ENCODE results near the gene NIPBL. TPM values are rescaled to one million over a fixed set of nuclear protein-coding genes. Genes with fewer than 3 reads are reported as not detected.

The NIPBL gene
- total RNA-seq, 1 experiment from 2014 or later: 48.1 TPM

DNA sequence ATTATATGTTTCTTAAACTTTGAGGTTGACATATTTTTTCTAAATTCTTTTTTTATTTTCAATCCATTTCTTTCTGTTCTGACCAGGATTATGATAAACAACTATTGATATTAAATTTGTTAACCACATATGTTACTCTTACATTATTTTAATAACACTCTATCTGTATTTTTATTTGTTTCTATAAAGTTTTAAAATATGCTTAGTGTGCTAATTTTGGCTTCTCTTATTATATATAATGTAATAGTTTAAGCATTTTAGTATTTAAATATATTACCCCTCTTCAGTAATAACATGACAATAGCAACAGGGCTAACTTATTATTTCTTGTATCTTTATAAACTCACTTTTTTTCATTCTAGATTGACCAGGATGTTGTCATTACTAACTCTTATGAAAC, 137.8 kb downstream of the NIPBL start:
- no peaks in the 10 kb centered on the region for H3K27me3 Mint-ChIP-seq (ENCODE audit: insufficient read depth, unreplicated experiment)
- H3K27ac Mint-ChIP-seq (ENCODE audit: unreplicated experiment): no peak overlapping the region
- no peaks in the 10 kb centered on the region for H3K4me1 ChIP-seq
- ChIA-PET POLR2A (no interaction called here), CTCF (no interaction called here)
- no peaks in the 10 kb centered on the region for H3K9me3 Mint-ChIP-seq (ENCODE audit: unreplicated experiment)
- H3K4me3 Mint-ChIP-seq (ENCODE audit: unreplicated experiment): no peak overlapping the region
- H3K4me3 ChIP-seq (ENCODE audit: low read depth, low read length): no peak overlapping the region
- H3K27me3 ChIP-seq (replicated peaks; ENCODE audit: control insufficient read depth, insufficient read depth, low read length): no peaks in the 10 kb centered on the region
- no peak for DNase-seq
- no TSS peak for BruUV-seq (replicated peaks)
- peaks cover 42% of the 10 kb centered on the region for H3K36me3 Mint-ChIP-seq (ENCODE audit: insufficient read depth, unreplicated experiment)
- TF ChIP-seq, protein P1, sequence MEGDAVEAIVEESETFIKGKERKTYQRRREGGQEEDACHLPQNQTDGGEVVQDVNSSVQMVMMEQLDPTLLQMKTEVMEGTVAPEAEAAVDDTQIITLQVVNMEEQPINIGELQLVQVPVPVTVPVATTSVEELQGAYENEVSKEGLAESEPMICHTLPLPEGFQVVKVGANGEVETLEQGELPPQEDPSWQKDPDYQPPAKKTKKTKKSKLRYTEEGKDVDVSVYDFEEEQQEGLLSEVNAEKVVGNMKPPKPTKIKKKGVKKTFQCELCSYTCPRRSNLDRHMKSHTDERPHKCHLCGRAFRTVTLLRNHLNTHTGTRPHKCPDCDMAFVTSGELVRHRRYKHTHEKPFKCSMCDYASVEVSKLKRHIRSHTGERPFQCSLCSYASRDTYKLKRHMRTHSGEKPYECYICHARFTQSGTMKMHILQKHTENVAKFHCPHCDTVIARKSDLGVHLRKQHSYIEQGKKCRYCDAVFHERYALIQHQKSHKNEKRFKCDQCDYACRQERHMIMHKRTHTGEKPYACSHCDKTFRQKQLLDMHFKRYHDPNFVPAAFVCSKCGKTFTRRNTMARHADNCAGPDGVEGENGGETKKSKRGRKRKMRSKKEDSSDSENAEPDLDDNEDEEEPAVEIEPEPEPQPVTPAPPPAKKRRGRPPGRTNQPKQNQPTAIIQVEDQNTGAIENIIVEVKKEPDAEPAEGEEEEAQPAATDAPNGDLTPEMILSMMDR (IDR thresholded peaks at IDR 0.05; ENCODE audit: insufficient read depth in 1 of 2, low read depth in 1 of 2, low read length in 1 of 2, severe bottlenecking in 1 of 2, unreplicated experiment in 1 of 2): no peak
- intact Hi-C loops (cut with micrococcal nuclease; ENCODE audit: unreplicated experiment): no loop called here
- no peaks in the 10 kb centered on the region for H3K4me1 Mint-ChIP-seq (ENCODE audit: low read depth, unreplicated experiment)
- H3K36me3 ChIP-seq (ENCODE audit: control insufficient read depth, insufficient read depth, low read length): no peaks in the 10 kb centered on the region
- H3K9me3 ChIP-seq: no peaks in the 10 kb centered on the region

DNA sequence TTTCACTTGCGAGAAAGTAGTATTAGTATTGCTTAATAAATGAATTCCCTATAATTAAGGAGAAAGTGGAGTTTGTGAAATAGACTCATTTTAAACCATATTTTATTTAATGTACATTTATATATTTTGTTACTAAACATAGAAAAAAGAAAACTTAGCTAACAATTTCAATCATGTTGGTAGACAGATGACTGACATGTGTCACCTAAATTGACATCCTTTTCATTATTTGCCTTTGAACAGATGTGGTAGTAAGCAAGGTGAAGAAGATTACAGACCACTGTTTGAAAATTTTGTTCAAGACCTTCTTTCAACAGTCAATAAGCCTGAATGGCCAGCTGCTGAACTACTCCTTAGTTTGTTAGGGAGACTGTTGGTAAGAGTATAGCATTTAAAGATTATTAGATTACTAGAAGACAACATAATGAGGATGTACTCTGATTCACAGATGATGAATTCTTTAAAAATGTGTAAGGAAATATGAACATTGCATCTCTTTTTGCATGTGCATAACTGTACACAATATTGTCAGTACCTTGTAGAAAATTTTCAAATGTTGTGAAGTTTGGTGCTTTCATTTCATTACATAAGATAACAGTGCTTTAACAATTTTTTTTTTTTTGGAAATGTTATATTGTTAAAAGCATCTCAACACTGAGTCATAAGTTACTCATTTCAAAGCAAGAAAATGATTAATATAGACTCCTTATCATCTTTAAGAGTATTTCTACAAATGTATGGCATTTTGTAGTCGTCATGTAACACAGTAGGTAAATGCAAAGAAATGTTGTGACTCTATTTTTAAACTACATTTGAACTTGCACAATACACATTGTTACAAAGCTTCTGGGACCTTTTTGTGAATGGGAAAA, 139.5 kb downstream of the NIPBL start:
- TF ChIP-seq, protein P1 (IDR thresholded peaks at IDR 0.05; ENCODE audit: insufficient read depth in 1 of 2, low read depth in 1 of 2, low read length in 1 of 2, severe bottlenecking in 1 of 2, unreplicated experiment in 1 of 2): no peak
- Histone ChIP-seq H3K4me3 (ENCODE audit: low read depth, low read length) (no peak overlapping the region), H3K27me3 (replicated peaks; ENCODE audit: control insufficient read depth, insufficient read depth, low read length) (no peaks in the 10 kb centered on the region), H3K36me3 (ENCODE audit: control insufficient read depth, insufficient read depth, low read length) (no peaks in the 10 kb centered on the region), H3K4me1 (no peaks in the 10 kb centered on the region), H3K9me3 (no peaks in the 10 kb centered on the region)
- ChIA-PET CTCF (no interaction called here), POLR2A (no interaction called here)
- Mint-ChIP-seq H3K27me3 (ENCODE audit: insufficient read depth, unreplicated experiment) (no peaks in the 10 kb centered on the region), H3K4me3 (ENCODE audit: unreplicated experiment) (no peak overlapping the region), H3K9me3 (ENCODE audit: unreplicated experiment) (no peaks in the 10 kb centered on the region), H3K27ac (ENCODE audit: unreplicated experiment) (no peak overlapping the region), H3K4me1 (ENCODE audit: low read depth, unreplicated experiment) (no peaks in the 10 kb centered on the region), H3K36me3 (ENCODE audit: insufficient read depth, unreplicated experiment) (peaks cover 32% of the 10 kb centered on the region)
- no peak for DNase-seq
- BruUV-seq (replicated peaks): no TSS peak
- intact Hi-C loops (cut with micrococcal nuclease; ENCODE audit: unreplicated experiment): no loop called here

- no peaks in the 10 kb centered on the region for H3K9me3 ChIP-seq
- H3K9me3 Mint-ChIP-seq (ENCODE audit: unreplicated experiment): no peaks in the 10 kb centered on the region
- POLR2A ChIA-PET: no interaction called here
- H3K36me3 ChIP-seq (ENCODE audit: control insufficient read depth, insufficient read depth, low read length): peaks cover 1% of the 10 kb centered on the region
- no peak overlapping the region for H3K4me3 ChIP-seq (ENCODE audit: low read depth, low read length)
- intact Hi-C loops (cut with micrococcal nuclease; ENCODE audit: unreplicated experiment): no loop called here
- CTCF ChIA-PET: no interaction called here
- no peaks in the 10 kb centered on the region for H3K4me1 ChIP-seq
- DNase-seq: no peak
- no peak overlapping the region for H3K27ac Mint-ChIP-seq (ENCODE audit: unreplicated experiment)
- no peaks in the 10 kb centered on the region for H3K4me1 Mint-ChIP-seq (ENCODE audit: low read depth, unreplicated experiment)
- no peaks in the 10 kb centered on the region for H3K27me3 Mint-ChIP-seq (ENCODE audit: insufficient read depth, unreplicated experiment)
- TF ChIP-seq, protein P1 (IDR thresholded peaks at IDR 0.05; ENCODE audit: insufficient read depth in 1 of 2, low read depth in 1 of 2, low read length in 1 of 2, severe bottlenecking in 1 of 2, unreplicated experiment in 1 of 2): no peak
- no TSS peak for BruUV-seq (replicated peaks)
- H3K36me3 Mint-ChIP-seq (ENCODE audit: insufficient read depth, unreplicated experiment): peaks cover 44% of the 10 kb centered on the region
- H3K27me3 ChIP-seq (replicated peaks; ENCODE audit: control insufficient read depth, insufficient read depth, low read length): no peaks in the 10 kb centered on the region
- no peak overlapping the region for H3K4me3 Mint-ChIP-seq (ENCODE audit: unreplicated experiment)
Measured at GRCh38 chr5:37028910-37029309, 152.3 kb downstream of the NIPBL start.

All from Caco-2 (cell line).